Chondrocyte (in vitro differentiated cells): Measurements from ENCODE around the gene RBM41. TPM values are rescaled to one million over a fixed set of nuclear protein-coding genes. Genes with fewer than 3 reads are reported as not detected.
"Not testable (repeated sequence)": the region's sequence is repeated elsewhere in the genome, so short reads cannot be mapped to it uniquely, and the experiment has no call there.

Experiments
- DNase-seq: peaks from one replicate; pipeline ENCODE4 v3.0.0; 2021; ENCODE audit warnings: mixed read lengths, low spot score
- H3K27ac Mint-ChIP-seq: one replicate; pipeline ENCODE4 v1.8.0; 2021; ENCODE audit warnings: mild to moderate bottlenecking, moderate library complexity, mixed read lengths; ENCODE audit not compliant: unreplicated experiment
- H3K27me3 Mint-ChIP-seq: 2 replicates; pipeline ENCODE4 v1.8.0; 2021; ENCODE audit warnings: low read depth, mixed read lengths
- H3K36me3 Mint-ChIP-seq: 2 replicates; pipeline ENCODE4 v1.8.0; 2021; ENCODE audit warnings: low read depth, mixed read lengths
- H3K4me1 Mint-ChIP-seq: 2 replicates; pipeline ENCODE4 v1.8.0; 2021; ENCODE audit warnings: low read depth, mild to moderate bottlenecking, mixed read lengths
- H3K4me3 Mint-ChIP-seq: one replicate; pipeline ENCODE4 v1.8.0; 2021; ENCODE audit warnings: mild to moderate bottlenecking, moderate library complexity, mixed read lengths; ENCODE audit not compliant: unreplicated experiment
- H3K9me3 Mint-ChIP-seq: 2 replicates; pipeline ENCODE4 v1.8.0; 2021; ENCODE audit warnings: low read depth, mixed read lengths
- CTCF ChIP-seq: fragments of 200-600 bp; sonication (generic); IDR thresholded peaks from 2 replicates; pipeline ENCODE4 v1.5.0; 2021; ENCODE audit warnings: antibody characterized with exemption, mild to moderate bottlenecking, moderate library complexity
- long read RNA-seq: library from polyadenylated mRNA; stranded (forward); transcript quantifications from one replicate; pipeline ENCODE4 v2.0.0, GENCODE V29; 2021
- total RNA-seq: library from RNA; stranded (reverse); gene quantifications from 3 replicates; pipeline ENCODE4 v1.2.1, GENCODE V29; 2021

Gene RBM41
- total RNA-seq: 11.8 to 13.5 TPM (median 12.6 TPM) in 3 replicates
- long read RNA-seq, partial matches to known transcripts: 0 of 1 reads
- long read RNA-seq, other reads (novel, unspliced or antisense): 0 of 1 reads

- Mint-ChIP-seq H3K4me3 (peak within 1 kb of the TSS; percentile 93), H3K27ac (peak within 1 kb of the TSS; percentile 95), H3K27me3 (peaks cover under 1% of the 10 kb centered on the region), H3K36me3 (peaks cover 11% of the 10 kb centered on the region), H3K9me3 (peaks cover 4% of the 10 kb centered on the region), H3K4me1 (peaks cover 13% of the 10 kb centered on the region)
- no peak for TF ChIP-seq CTCF
- no peak for DNase-seq
These were observed at the start of gene RBM41 for GRCh38 chrX:107118322-107119147. Gene RBM41 (minus strand): TSS chrX:107118822. CDS start chrX:107118773, 49 bp downstream.

GRCh38 chrX:107168257-107168656, 49.6 kb upstream of the RBM41 start:
- no peak for TF ChIP-seq CTCF
- Mint-ChIP-seq H3K4me3 (no peak overlapping the region), H3K27me3 (peaks cover 6% of the 10 kb centered on the region), H3K9me3 (peaks cover 4% of the 10 kb centered on the region), H3K4me1 (no peaks in the 10 kb centered on the region), H3K27ac (no peak overlapping the region), H3K36me3 (no peaks in the 10 kb centered on the region)
- DNase-seq: no peak

GRCh38 chrX:107167163-107167921, 48.7 kb upstream of the RBM41 start:
- H3K27me3 Mint-ChIP-seq: peaks cover 6% of the 10 kb centered on the region
- no peak overlapping the region for H3K27ac Mint-ChIP-seq
- peaks cover 4% of the 10 kb centered on the region for H3K9me3 Mint-ChIP-seq
- no peak for TF ChIP-seq CTCF
- no peaks in the 10 kb centered on the region for H3K4me1 Mint-ChIP-seq
- H3K36me3 Mint-ChIP-seq: no peaks in the 10 kb centered on the region
- DNase-seq: no peak
- H3K4me3 Mint-ChIP-seq: no peak overlapping the region

- H3K9me3 Mint-ChIP-seq, H3K27ac Mint-ChIP-seq, H3K27me3 Mint-ChIP-seq, H3K4me1 Mint-ChIP-seq, H3K4me3 Mint-ChIP-seq, H3K36me3 Mint-ChIP-seq, DNase-seq: not testable (repeated sequence)
These were observed 39.0 kb upstream of the RBM41 start for GRCh38 chrX:107157618-107158017.

GRCh38 chrX:107155621-107156430, 37.2 kb upstream of the RBM41 start:
- not testable (repeated sequence) for H3K9me3 Mint-ChIP-seq, H3K36me3 Mint-ChIP-seq, H3K27ac Mint-ChIP-seq, DNase-seq, H3K27me3 Mint-ChIP-seq, H3K4me1 Mint-ChIP-seq
- peak overlapping the region; percentile 47 for H3K4me3 Mint-ChIP-seq
